Measurements from ENCODE around the gene HIPK2.

The HIPK2 gene

DNA sequence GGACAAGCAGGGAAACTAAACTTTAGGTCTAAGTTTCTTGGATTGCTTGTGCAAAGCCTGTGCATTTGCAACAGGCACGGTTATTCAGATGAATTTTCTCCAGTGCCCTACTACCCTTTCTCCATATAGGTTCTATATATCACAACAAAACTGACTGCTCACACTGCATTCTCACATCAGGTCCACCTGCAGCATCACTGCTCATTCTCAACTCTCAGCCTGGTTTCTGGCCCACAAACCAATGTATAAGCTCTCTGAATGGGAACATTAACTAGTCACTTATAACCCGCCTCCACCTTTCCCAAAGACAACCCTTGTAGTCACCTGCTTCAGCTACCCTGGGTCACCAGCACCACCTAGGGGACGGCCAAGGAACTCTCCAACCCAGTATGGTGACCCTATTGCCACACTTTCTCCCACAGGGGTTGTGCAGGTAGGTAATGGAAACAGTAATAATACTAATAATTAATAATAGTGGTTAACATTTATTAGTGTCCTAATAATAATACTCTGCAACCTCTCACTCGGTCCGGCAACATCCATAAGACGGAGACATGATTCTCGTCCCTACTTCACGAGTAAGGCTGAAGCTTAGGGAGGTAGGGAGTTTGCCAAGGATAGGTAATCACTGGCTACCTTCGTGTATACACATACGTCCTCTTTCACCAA is 157.0 kb downstream of the HIPK2 start:
- Histone ChIP-seq H3K4me3 (ENCODE audit: control insufficient read depth in 1 of 7, extremely low read depth in 1 of 7, insufficient read depth in 4 of 7, low read depth in 2 of 7, low read length in 6 of 7) (no peak overlapping the region), H3K27ac (ENCODE audit: insufficient read depth in 1 of 2, low read depth in 1 of 2, low read length in 2 of 2, poor library complexity in 1 of 2, severe bottlenecking in 2 of 2) (no peak overlapping the region), H3K36me3 (ENCODE audit: control insufficient read depth in 4 of 4, insufficient read depth in 4 of 4, low read length in 3 of 4) (peaks cover 8 to 31% (median 17%) of the 10 kb centered on the region in 4 experiments), H3K27me3 (replicated peaks in 2 of 5; ENCODE audit: control insufficient read depth in 4 of 5, insufficient read depth in 5 of 5, low read length in 4 of 5) (no peaks in the 10 kb centered on the region), H3K9me3 (ENCODE audit: control extremely low read depth in 1 of 5, control insufficient read depth in 4 of 5, insufficient read depth in 2 of 5, low read depth in 1 of 5, low read length in 4 of 5) (no peaks in the 10 kb centered on the region), H3K4me1 (ENCODE audit: control extremely low read depth in 1 of 4, control insufficient read depth in 4 of 4, insufficient read depth in 4 of 4, low read length in 3 of 4) (peaks cover 2 to 25% (median 13%) of the 10 kb centered on the region in 4 experiments)
- CTCF ChIA-PET = interaction anchor here (0.9 to 9.7 kb wide), 13 partner anchors 12 to 707 kb away, joined by 3 to 164 read pairs (median 4); no protein-coding TSS in a partner anchor
- peak in 2 of 3 donors; percentile 53 to 56 for DNase-seq
- 92% methylated on average over 8 of the region's 10 CpGs for whole genome bisulfite sequencing (ENCODE audit: insufficient coverage)
- POLR2A ChIA-PET = no interaction called here

DNA sequence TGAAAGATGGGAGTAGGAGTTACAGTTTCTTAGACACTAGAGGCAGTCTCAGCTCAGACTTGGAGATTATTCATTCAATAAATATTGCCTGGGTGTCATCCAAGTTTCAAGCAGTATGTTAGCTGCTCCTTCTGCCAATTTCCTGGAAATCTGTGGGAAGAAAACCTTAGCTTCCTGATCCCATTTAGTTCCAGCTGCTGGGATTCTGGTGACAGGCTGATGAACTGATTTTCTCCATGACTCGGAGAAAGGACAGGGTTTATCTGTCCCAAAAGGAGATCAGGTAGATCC is 158.5 kb downstream of the HIPK2 start:
- ChIA-PET POLR2A (no interaction called here), CTCF (interaction anchor here (0.7 to 9.7 kb wide), 31 partner anchors 9 to 725 kb away, joined by 3 to 164 read pairs (median 4); no protein-coding TSS in a partner anchor)
- no peak overlapping the region for H3K27ac ChIP-seq (ENCODE audit: insufficient read depth in 1 of 2, low read depth in 1 of 2, low read length in 2 of 2, poor library complexity in 1 of 2, severe bottlenecking in 2 of 2)

DNA sequence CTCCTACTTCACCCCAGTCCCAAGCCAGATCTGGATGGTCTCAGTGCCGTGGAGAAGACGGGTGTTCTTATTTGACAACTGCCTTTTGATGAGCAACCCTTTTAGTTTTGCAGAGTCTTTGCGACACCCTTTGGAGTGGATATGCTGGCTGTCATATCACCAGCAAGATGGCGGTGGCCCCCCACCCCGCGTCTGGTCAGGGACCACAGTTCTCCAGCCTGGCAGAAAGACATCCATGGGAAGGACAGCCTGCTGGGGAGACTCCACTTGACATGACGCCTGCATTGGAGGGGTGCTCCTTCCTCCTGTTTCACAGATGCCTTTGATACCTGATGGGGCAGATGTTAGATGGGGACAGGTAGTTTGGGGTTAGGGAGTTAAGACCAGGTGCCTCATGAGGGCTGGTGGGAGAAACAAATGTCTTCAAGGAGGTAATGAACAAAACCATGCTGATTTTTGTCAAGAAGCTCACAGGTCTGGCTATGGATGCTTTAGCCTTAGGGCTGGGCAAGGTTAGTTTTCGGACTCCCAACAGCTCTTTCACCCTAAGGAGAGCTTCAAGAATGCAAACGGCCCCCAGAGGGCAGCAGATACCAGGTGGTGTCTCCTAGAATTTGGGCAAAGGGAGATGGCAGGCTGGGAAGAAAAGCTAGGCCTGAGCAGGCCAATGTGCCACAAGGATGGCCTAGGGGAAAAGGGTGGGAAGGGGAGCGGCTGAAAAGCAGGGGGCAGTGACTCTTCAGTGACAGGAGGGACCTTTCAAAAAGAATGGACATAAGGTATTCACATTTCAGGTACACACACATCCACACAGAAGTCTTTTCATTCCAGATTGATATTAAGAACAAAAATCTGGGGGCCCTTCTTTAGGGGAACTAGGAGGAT is 159.1 kb downstream of the HIPK2 start:
- H3K27ac ChIP-seq (ENCODE audit: insufficient read depth in 1 of 2, low read depth in 1 of 2, low read length in 2 of 2, poor library complexity in 1 of 2, severe bottlenecking in 2 of 2) = no peak overlapping the region
- WGBS (ENCODE audit: insufficient coverage) = 85% methylated on average over 8 of the region's 10 CpGs
- peaks cover 0 to 5% (median 2%) of the 10 kb centered on the region in 4 experiments for H3K4me1 ChIP-seq (ENCODE audit: control extremely low read depth in 1 of 4, control insufficient read depth in 4 of 4, insufficient read depth in 4 of 4, low read length in 3 of 4)
- H3K4me3 ChIP-seq (ENCODE audit: control insufficient read depth in 1 of 7, extremely low read depth in 1 of 7, insufficient read depth in 4 of 7, low read depth in 2 of 7, low read length in 6 of 7) = no peak overlapping the region
- no peaks in the 10 kb centered on the region for H3K9me3 ChIP-seq (ENCODE audit: control extremely low read depth in 1 of 5, control insufficient read depth in 4 of 5, insufficient read depth in 2 of 5, low read depth in 1 of 5, low read length in 4 of 5)
- H3K36me3 ChIP-seq (ENCODE audit: control insufficient read depth in 4 of 4, insufficient read depth in 4 of 4, low read length in 3 of 4) = peaks cover 13 to 44% (median 14%) of the 10 kb centered on the region in 4 experiments
- peak; percentile 59 to 76 (median 68) for DNase-seq
- ChIA-PET CTCF (interaction anchor here (0.7 to 9.7 kb wide), 39 partner anchors 10 to 725 kb away, joined by 3 to 164 read pairs (median 4); no protein-coding TSS in a partner anchor), POLR2A (no interaction called here)
- no peaks in the 10 kb centered on the region for H3K27me3 ChIP-seq (replicated peaks in 2 of 5; ENCODE audit: control insufficient read depth in 4 of 5, insufficient read depth in 5 of 5, low read length in 4 of 5)

More for the DNA sequence above, 158.5 kb downstream of the HIPK2 start:
- H3K4me1 ChIP-seq (ENCODE audit: control extremely low read depth in 1 of 4, control insufficient read depth in 4 of 4, insufficient read depth in 4 of 4, low read length in 3 of 4) = peaks cover 0 to 10% (median 4%) of the 10 kb centered on the region in 4 experiments
- 100% methylated on average over 1 of the region's 1 CpG for WGBS (ENCODE audit: insufficient coverage)
- no peak for DNase-seq
- no peaks in the 10 kb centered on the region for H3K27me3 ChIP-seq (replicated peaks in 2 of 5; ENCODE audit: control insufficient read depth in 4 of 5, insufficient read depth in 5 of 5, low read length in 4 of 5)
- no peaks in the 10 kb centered on the region for H3K9me3 ChIP-seq (ENCODE audit: control extremely low read depth in 1 of 5, control insufficient read depth in 4 of 5, insufficient read depth in 2 of 5, low read depth in 1 of 5, low read length in 4 of 5)
- peaks cover 10 to 41% (median 13%) of the 10 kb centered on the region in 4 experiments for H3K36me3 ChIP-seq (ENCODE audit: control insufficient read depth in 4 of 4, insufficient read depth in 4 of 4, low read length in 3 of 4)
- no peak overlapping the region for H3K4me3 ChIP-seq (ENCODE audit: control insufficient read depth in 1 of 7, extremely low read depth in 1 of 7, insufficient read depth in 4 of 7, low read depth in 2 of 7, low read length in 6 of 7)

DNA sequence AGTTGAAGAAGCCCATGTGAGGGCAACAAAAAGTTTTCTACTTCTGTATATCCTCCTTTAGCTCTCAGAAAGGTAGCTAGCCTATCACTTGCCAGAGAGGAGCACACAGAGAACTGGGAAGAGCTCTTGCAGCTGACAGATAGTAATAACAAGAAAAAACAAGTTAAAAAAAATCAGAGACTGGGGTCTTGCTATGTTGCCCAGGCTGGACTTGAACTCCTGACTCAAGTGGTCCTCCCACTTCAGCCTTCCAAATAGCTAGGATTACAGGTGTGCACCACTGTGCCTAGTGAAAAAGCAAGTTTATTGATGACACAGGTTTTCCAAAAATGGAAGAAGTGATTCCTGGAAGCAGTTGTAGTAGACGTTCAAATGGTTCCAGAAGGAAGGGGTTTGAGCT is 160.7 kb downstream of the HIPK2 start:
- peaks cover 14 to 59% (median 20%) of the 10 kb centered on the region in 4 experiments for H3K36me3 ChIP-seq (ENCODE audit: control insufficient read depth in 4 of 4, insufficient read depth in 4 of 4, low read length in 3 of 4)
- no peak for DNase-seq
- ChIA-PET CTCF (interaction anchor here (0.9 to 9.7 kb wide), 20 partner anchors 11 to 425 kb away, joined by 3 to 164 read pairs (median 4); no protein-coding TSS in a partner anchor), POLR2A (no interaction called here)
- no peaks in the 10 kb centered on the region for H3K9me3 ChIP-seq (ENCODE audit: control extremely low read depth in 1 of 5, control insufficient read depth in 4 of 5, insufficient read depth in 2 of 5, low read depth in 1 of 5, low read length in 4 of 5)
- no peak overlapping the region for H3K4me3 ChIP-seq (ENCODE audit: control insufficient read depth in 1 of 7, extremely low read depth in 1 of 7, insufficient read depth in 4 of 7, low read depth in 2 of 7, low read length in 6 of 7)
- no peak overlapping the region for H3K27ac ChIP-seq (ENCODE audit: insufficient read depth in 1 of 2, low read depth in 1 of 2, low read length in 2 of 2, poor library complexity in 1 of 2, severe bottlenecking in 2 of 2)
- H3K27me3 ChIP-seq (replicated peaks in 2 of 5; ENCODE audit: control insufficient read depth in 4 of 5, insufficient read depth in 5 of 5, low read length in 4 of 5) = no peaks in the 10 kb centered on the region
- H3K4me1 ChIP-seq (ENCODE audit: control extremely low read depth in 1 of 4, control insufficient read depth in 4 of 4, insufficient read depth in 4 of 4, low read length in 3 of 4) = no peaks in the 10 kb centered on the region
- WGBS (ENCODE audit: insufficient coverage) = 75% methylated on average over 1 of the region's 1 CpG

DNA sequence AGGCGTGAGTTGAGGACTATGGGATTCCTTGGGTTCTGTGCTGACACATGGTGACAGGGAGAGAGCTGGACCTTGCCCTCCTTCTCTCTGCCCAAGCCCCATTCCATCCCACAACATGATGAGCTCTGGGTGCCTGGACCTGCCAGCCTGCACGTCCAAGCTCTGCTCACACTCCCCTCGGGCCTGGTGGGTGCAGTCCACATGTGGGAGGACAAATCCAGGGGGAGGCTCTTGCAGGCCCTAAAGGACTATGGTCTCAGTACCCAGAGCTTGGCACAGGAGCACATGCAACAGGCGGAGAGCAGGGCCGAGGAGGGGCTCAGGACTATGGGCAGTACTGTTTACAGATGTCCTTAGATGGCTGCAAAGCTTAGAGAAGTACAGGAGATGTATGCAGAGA is 162.9 kb downstream of the HIPK2 start:
- H3K4me1 ChIP-seq (ENCODE audit: control extremely low read depth in 1 of 4, control insufficient read depth in 4 of 4, insufficient read depth in 4 of 4, low read length in 3 of 4) = no peaks in the 10 kb centered on the region
- no peak overlapping the region for H3K4me3 ChIP-seq (ENCODE audit: control insufficient read depth in 1 of 7, extremely low read depth in 1 of 7, insufficient read depth in 4 of 7, low read depth in 2 of 7, low read length in 6 of 7)
- no peaks in the 10 kb centered on the region for H3K27me3 ChIP-seq (replicated peaks in 2 of 5; ENCODE audit: control insufficient read depth in 4 of 5, insufficient read depth in 5 of 5, low read length in 4 of 5)
- DNase-seq = no peak
- POLR2A ChIA-PET = no interaction called here
- 94% methylated on average over 4 of the region's 5 CpGs for WGBS (ENCODE audit: insufficient coverage)
- H3K9me3 ChIP-seq (ENCODE audit: control extremely low read depth in 1 of 5, control insufficient read depth in 4 of 5, insufficient read depth in 2 of 5, low read depth in 1 of 5, low read length in 4 of 5) = no peaks in the 10 kb centered on the region
- peaks cover 11 to 64% (median 22%) of the 10 kb centered on the region in 4 experiments for H3K36me3 ChIP-seq (ENCODE audit: control insufficient read depth in 4 of 4, insufficient read depth in 4 of 4, low read length in 3 of 4)
- CTCF ChIA-PET = interaction anchor here (1.9 kb wide), 1 partner anchor 31 kb away, joined by 6 read pairs; no protein-coding TSS in a partner anchor
- no peak overlapping the region for H3K27ac ChIP-seq (ENCODE audit: insufficient read depth in 1 of 2, low read depth in 1 of 2, low read length in 2 of 2, poor library complexity in 1 of 2, severe bottlenecking in 2 of 2)

DNA sequence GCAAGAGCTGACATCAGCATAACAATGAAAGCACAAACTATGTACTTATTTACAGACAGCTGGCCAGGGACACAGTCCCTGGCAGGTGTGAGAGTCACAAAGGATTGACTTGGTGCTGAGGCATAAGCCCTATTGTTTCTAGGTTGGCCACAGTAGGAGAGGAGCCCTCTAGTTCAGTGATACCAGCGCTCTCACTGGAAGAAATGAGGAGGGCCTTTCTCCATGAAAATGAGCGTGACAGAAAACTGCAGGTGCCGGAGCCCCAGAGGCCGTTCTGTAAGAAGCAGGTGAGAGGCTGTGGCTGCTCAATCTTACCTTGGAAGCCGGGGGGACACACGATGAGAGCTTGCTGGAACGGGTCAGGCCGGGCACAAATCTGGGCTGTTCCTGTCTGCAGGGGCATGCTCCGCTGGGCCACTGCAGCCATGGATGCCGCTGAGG is 163.8 kb downstream of the HIPK2 start:
- H3K27me3 ChIP-seq (replicated peaks in 2 of 5; ENCODE audit: control insufficient read depth in 4 of 5, insufficient read depth in 5 of 5, low read length in 4 of 5) = no peaks in the 10 kb centered on the region
- CTCF ChIA-PET = interaction anchor here (1.2 to 2.3 kb wide), 4 partner anchors 12 to 390 kb away, joined by 3 to 11 read pairs (median 8); no protein-coding TSS in a partner anchor
- H3K9me3 ChIP-seq (ENCODE audit: control extremely low read depth in 1 of 5, control insufficient read depth in 4 of 5, insufficient read depth in 2 of 5, low read depth in 1 of 5, low read length in 4 of 5) = no peaks in the 10 kb centered on the region
- no peak for DNase-seq
- peaks cover 14 to 62% (median 22%) of the 10 kb centered on the region in 4 experiments for H3K36me3 ChIP-seq (ENCODE audit: control insufficient read depth in 4 of 4, insufficient read depth in 4 of 4, low read length in 3 of 4)
- H3K4me3 ChIP-seq (ENCODE audit: control insufficient read depth in 1 of 7, extremely low read depth in 1 of 7, insufficient read depth in 4 of 7, low read depth in 2 of 7, low read length in 6 of 7) = no peak overlapping the region
- H3K4me1 ChIP-seq (ENCODE audit: control extremely low read depth in 1 of 4, control insufficient read depth in 4 of 4, insufficient read depth in 4 of 4, low read length in 3 of 4) = no peaks in the 10 kb centered on the region
- H3K27ac ChIP-seq (ENCODE audit: insufficient read depth in 1 of 2, low read depth in 1 of 2, low read length in 2 of 2, poor library complexity in 1 of 2, severe bottlenecking in 2 of 2) = no peak overlapping the region
- POLR2A ChIA-PET = no interaction called here
- WGBS (ENCODE audit: insufficient coverage) = 100% methylated on average over 9 of the region's 10 CpGs
